BLaER1 (cell line): Measurements from ENCODE around the gene MCU.

Experiments used
- H3K27ac ChIP-seq: shearing (Covaris generic); formaldehyde crosslinking; 2 replicates; pipeline ENCODE4 v1.8.1; 2022
- H3K27me3 ChIP-seq: shearing (Covaris generic); formaldehyde crosslinking; 2 replicates; pipeline ENCODE4 v1.8.1; 2022
- H3K36me3 ChIP-seq: shearing (Covaris generic); formaldehyde crosslinking; 2 replicates; pipeline ENCODE4 v1.8.1; 2022
- H3K4me1 ChIP-seq: shearing (Covaris generic); formaldehyde crosslinking; 2 replicates; pipeline ENCODE4 v1.8.1; 2022
- H3K4me2 ChIP-seq: shearing (Covaris generic); formaldehyde crosslinking; 2 replicates; pipeline ENCODE4 v1.8.1; 2022
- H3K4me3 ChIP-seq: shearing (Covaris generic); formaldehyde crosslinking; 2 replicates; pipeline ENCODE4 v1.8.1; 2022
- H3K9ac ChIP-seq: shearing (Covaris generic); formaldehyde crosslinking; 2 replicates; pipeline ENCODE4 v1.8.1; 2022
- H3K9me3 ChIP-seq: shearing (Covaris generic); formaldehyde crosslinking; 2 replicates; pipeline ENCODE4 v1.8.1; 2022
- H4K20me1 ChIP-seq: shearing (Covaris generic); formaldehyde crosslinking; 2 replicates; pipeline ENCODE4 v1.8.1; 2022
- Cebpa-rat ChIP-seq: shearing (Covaris generic); IDR thresholded peaks from 2 replicates; pipeline ENCODE4 v1.8.1; 2022

MCU gene

GRCh38 chr10:72932259-72933015 is 240.5 kb downstream of the MCU start:
- Histone ChIP-seq H3K36me3 (no peaks in the 10 kb centered on the region), H3K9ac (no peak overlapping the region), H3K27me3 (no peaks in the 10 kb centered on the region), H3K4me1 (no peaks in the 10 kb centered on the region), H3K4me3 (no peak overlapping the region), H3K9me3 (no peaks in the 10 kb centered on the region), H3K27ac (no peak overlapping the region), H3K4me2 (no peak overlapping the region), H4K20me1 (no peaks in the 10 kb centered on the region)
- TF ChIP-seq Cebpa-rat: no peak

GRCh38 chr10:72935361-72935760 is 243.4 kb downstream of the MCU start:
- Histone ChIP-seq H3K9me3 (no peaks in the 10 kb centered on the region), H3K27me3 (no peaks in the 10 kb centered on the region), H3K9ac (no peak overlapping the region), H4K20me1 (no peaks in the 10 kb centered on the region), H3K27ac (no peak overlapping the region), H3K36me3 (no peaks in the 10 kb centered on the region), H3K4me3 (no peak overlapping the region), H3K4me2 (no peak overlapping the region), H3K4me1 (no peaks in the 10 kb centered on the region)
- no peak for TF ChIP-seq Cebpa-rat
